Ascending aorta (tissue), 2 donors: Measurements from ENCODE around the gene CIC. TPM values are rescaled to one million over a fixed set of nuclear protein-coding genes. Genes with fewer than 3 reads are reported as not detected.
A peak's percentile ranks its signal among the peaks of the same experiment; 100 is the strongest.

Source experiments
- DNase-seq, 2 donors: peaks; one replicate each; pipeline ENCODE4 v3.0.0-alpha.2; 2019; ENCODE audit warnings: low spot score in 2 of 2
- H3K27ac ChIP-seq, 2 donors: fragments of 200-600 bp; sonication (generic); one replicate each; pipeline ENCODE4 v1.5.1; 2016 to 2017; ENCODE audit warnings: mild to moderate bottlenecking in 1 of 2
- H3K27me3 ChIP-seq: fragments of 200-600 bp; sonication (generic); one replicate; pipeline ENCODE4 v1.5.1; 2017
- H3K36me3 ChIP-seq, 2 donors: fragments of 200-600 bp; sonication (generic); one replicate each; pipeline ENCODE4 v1.5.1; 2016
- H3K4me1 ChIP-seq, 2 donors: fragments of 200-600 bp; sonication (generic); one replicate each; pipeline ENCODE4 v1.5.1; 2016 to 2017; ENCODE audit warnings: mild to moderate bottlenecking in 1 of 2
- H3K4me3 ChIP-seq, 2 donors: fragments of 200-600 bp; sonication (generic); one replicate each; pipeline ENCODE4 v1.5.1; 2016 to 2017; ENCODE audit warnings: mild to moderate bottlenecking in 1 of 2
- H3K9me3 ChIP-seq, 2 donors: fragments of 200-600 bp; sonication (generic); one replicate each; pipeline ENCODE4 v1.5.1; 2016
- CTCF ChIP-seq, 3 experiments: fragments of 200-600 bp in 2 of 3; fragments of 450-650 bp in 1 of 3; sonication (generic) in 2 of 3; IDR thresholded peaks; one replicate each; pipeline ENCODE4 v1.5.1; 2016 to 2019; ENCODE audit warnings: antibody characterized with exemption in 3 of 3, mild to moderate bottlenecking in 1 of 3, moderate library complexity in 1 of 3
- intact Hi-C: fragments of 100-400 bp; cut with DNase I; formaldehyde crosslinking; loops from one replicate; pipeline ENCODE4 v1.15.1; 2023
- total RNA-seq: library from RNA; depleted of rRNA; stranded (reverse); fragments of >200 nt; gene quantifications from one replicate; pipeline ENCODE4 v1.1.0, GENCODE V29; 2016

CIC gene
- total RNA-seq, 1 donor from 2014 or later, result 247 TPM

GRCh38 chr19:42251572-42252358 is 17.3 kb upstream of the CIC start:
- H3K36me3 ChIP-seq, result peaks cover 6 to 18% of the 10 kb centered on the region in 2 donors
- TF ChIP-seq CTCF (IDR thresholded peaks at IDR 0.05), result no peak
- no peaks in the 10 kb centered on the region for H3K27me3 ChIP-seq
- intact Hi-C loops, result no loop called here
- peak overlapping the region; percentile 97 to 99 for H3K27ac ChIP-seq
- H3K9me3 ChIP-seq, result no peaks in the 10 kb centered on the region
- DNase-seq, result no peak
- H3K4me3 ChIP-seq, result peak overlapping the region; percentile 84 to 95
- peaks cover 20 to 41% of the 10 kb centered on the region in 2 donors for H3K4me1 ChIP-seq

GRCh38 chr19:42252365-42253244 is 16.4 kb upstream of the CIC start:
- Histone ChIP-seq H3K36me3 (peaks cover 6 to 18% of the 10 kb centered on the region in 2 donors), H3K9me3 (no peaks in the 10 kb centered on the region), H3K27me3 (no peaks in the 10 kb centered on the region), H3K4me3 (peak overlapping the region; percentile 84 to 95), H3K27ac (peak overlapping the region; percentile 97 to 99), H3K4me1 (peaks cover 20 to 41% of the 10 kb centered on the region in 2 donors)
- intact Hi-C loops, result no loop called here
- DNase-seq, result peak in 1 of 2 donors; percentile 80
- TF ChIP-seq CTCF (IDR thresholded peaks at IDR 0.05), result no peak

- H3K9me3 ChIP-seq, result no peaks in the 10 kb centered on the region
- no peaks in the 10 kb centered on the region for H3K27me3 ChIP-seq
- H3K36me3 ChIP-seq, result peaks cover 4 to 15% of the 10 kb centered on the region in 2 donors
- TF ChIP-seq CTCF (IDR thresholded peaks at IDR 0.05), result no peak
- H3K27ac ChIP-seq, result peak overlapping the region; percentile 97 to 99
- intact Hi-C loops, result no loop called here
- H3K4me3 ChIP-seq, result peak overlapping the region; percentile 84 to 95
- H3K4me1 ChIP-seq, result peaks cover 20 to 41% of the 10 kb centered on the region in 2 donors
- DNase-seq, result peak in 1 of 2 donors; percentile 86
These were observed 15.6 kb upstream of the CIC start for GRCh38 chr19:42253245-42254088.

GRCh38 chr19:42254089-42254849 is 14.8 kb upstream of the CIC start:
- Histone ChIP-seq H3K27me3 (no peaks in the 10 kb centered on the region), H3K9me3 (no peaks in the 10 kb centered on the region)

More at GRCh38 chr19:42254089-42254849, 14.8 kb upstream of the CIC start:
- peak overlapping the region; percentile 97 to 99 for H3K27ac ChIP-seq
- H3K4me1 ChIP-seq, result peaks cover 20 to 38% of the 10 kb centered on the region in 2 donors
- peak in 1 of 2 donors; percentile 86 for DNase-seq
- H3K4me3 ChIP-seq, result peak overlapping the region; percentile 84 to 95
- intact Hi-C loops, result no loop called here
- TF ChIP-seq CTCF (IDR thresholded peaks at IDR 0.05), result no peak
- H3K36me3 ChIP-seq, result peaks cover 0 to 7% of the 10 kb centered on the region in 2 donors
